A549 (cell line): Measurements from ENCODE around the gene B3GLCT.

Experiments
- CTCF ChIP-seq: fragments of >200 bp; sonication (Bioruptor Twin); formaldehyde crosslinking; IDR thresholded peaks from 3 replicates; pipeline ENCODE4 v1.5.1; 2016
- EHF ChIP-seq: fragments of 250-450 bp; sonication (Bioruptor Pico); IDR thresholded peaks from 2 replicates; pipeline ENCODE4 v1.5.0; 2020; ENCODE audit warnings: mild to moderate bottlenecking
- FOSL2 ChIP-seq, 2 experiments: fragments of 450-650 bp in 1 of 2; fragments of >200 bp in 1 of 2; sonication (Bioruptor Twin) in 1 of 2; formaldehyde crosslinking; IDR thresholded peaks; 2 replicates each; pipeline versions ENCODE4 v1.5.0 to v1.6.1; 2016 to 2020; ENCODE audit warnings: mild to moderate bottlenecking in 1 of 2, moderate library complexity in 1 of 2
- JUN ChIP-seq, 2 experiments: fragments of >200 bp; sonication (Bioruptor Twin); formaldehyde crosslinking; IDR thresholded peaks; 2 replicates in 1 of 2; 3 replicates in 1 of 2; pipeline ENCODE4 v1.6.1; 2016 to 2017
- KDM5A ChIP-seq: fragments of 200-600 bp; sonication (generic); IDR thresholded peaks from 2 replicates; pipeline ENCODE4 v1.6.1; 2016; ENCODE audit warnings: antibody characterized with exemption, mild to moderate bottlenecking
- MAFK ChIP-seq: fragments of 450-650 bp; IDR thresholded peaks from 2 replicates; pipeline ENCODE4 v1.6.1; 2014; ENCODE audit not compliant: partially characterized antibody
- POLR2A ChIP-seq: IDR thresholded peaks from 2 replicates; pipeline ENCODE4 v1.6.1; 2012; ENCODE audit warnings: mild to moderate bottlenecking, low read length
- RAD21 ChIP-seq, 2 experiments: fragments of >200 bp in 1 of 2; sonication (Bioruptor Twin) in 1 of 2; formaldehyde crosslinking in 1 of 2; IDR thresholded peaks in 1 of 2; conservative IDR thresholded peaks in 1 of 2; 2 replicates in 1 of 2; 3 replicates in 1 of 2; pipeline ENCODE4 v1.6.1; 2012 to 2018; ENCODE audit warnings: inconsistent platforms in 1 of 2
- ZC3H11A ChIP-seq: fragments of 450-650 bp; IDR thresholded peaks from 2 replicates; pipeline ENCODE4 v1.6.1; 2014; ENCODE audit warnings: antibody characterized with exemption, mild to moderate bottlenecking
- ZFP36 ChIP-seq: fragments of 450-650 bp; IDR thresholded peaks from 2 replicates; pipeline ENCODE4 v1.6.1; 2014; ENCODE audit warnings: borderline replicate concordance; ENCODE audit not compliant: partially characterized antibody
- ZSCAN20 ChIP-seq: fragments of 250-450 bp; sonication (Bioruptor Pico); IDR thresholded peaks from 2 replicates; pipeline ENCODE4 v1.8.0; 2022; ENCODE audit warnings: mild to moderate bottlenecking, moderate library complexity
- TF ChIP-seq, protein P1 (sequence below): fragments of 450-650 bp; IDR thresholded peaks from 2 replicates; pipeline ENCODE4 v1.6.1; 2014; ENCODE audit warnings: antibody characterized with exemption

DNA sequence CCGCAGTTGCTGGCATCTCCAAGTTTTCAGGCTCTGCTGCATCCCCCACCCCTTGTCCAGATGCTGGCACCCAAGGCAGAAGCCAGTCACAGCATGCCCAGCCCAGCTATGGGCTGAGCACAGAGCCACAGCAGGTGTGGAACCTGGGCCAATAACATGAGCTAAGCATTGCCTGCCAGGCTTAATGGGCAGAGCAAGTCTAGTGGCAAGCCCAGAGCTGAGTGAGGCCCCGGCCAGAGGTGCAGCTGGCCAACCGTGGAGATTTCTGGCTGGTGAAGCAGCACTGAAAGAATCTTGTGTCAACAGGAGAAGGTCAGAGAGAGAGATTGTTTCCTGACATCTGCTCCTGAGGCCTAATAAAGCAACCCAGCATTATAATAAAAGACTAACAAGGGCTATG, 111.0 kb downstream of the B3GLCT start:
- TF ChIP-seq JUN (IDR thresholded peaks at IDR 0.05) (no peak), EHF (CRISPR knock-in tag) (no peak), POLR2A (no peak), MAFK (no peak), ZSCAN20 (CRISPR knock-in tag) (no peak), ZC3H11A (no peak), ZFP36 (no peak), KDM5A (no peak), FOSL2 (IDR thresholded peaks at IDR 0.05) (no peak), FOSL2 (CRISPR knock-in tag; IDR thresholded peaks at IDR 0.05) (no peak), CTCF (no peak), RAD21 (conservative IDR thresholded peaks at IDR 0.05 in 1 of 2, IDR thresholded peaks at IDR 0.05 in 1 of 2) (no peak)
- TF ChIP-seq, protein P1, sequence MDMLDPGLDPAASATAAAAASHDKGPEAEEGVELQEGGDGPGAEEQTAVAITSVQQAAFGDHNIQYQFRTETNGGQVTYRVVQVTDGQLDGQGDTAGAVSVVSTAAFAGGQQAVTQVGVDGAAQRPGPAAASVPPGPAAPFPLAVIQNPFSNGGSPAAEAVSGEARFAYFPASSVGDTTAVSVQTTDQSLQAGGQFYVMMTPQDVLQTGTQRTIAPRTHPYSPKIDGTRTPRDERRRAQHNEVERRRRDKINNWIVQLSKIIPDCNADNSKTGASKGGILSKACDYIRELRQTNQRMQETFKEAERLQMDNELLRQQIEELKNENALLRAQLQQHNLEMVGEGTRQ, result no peak
